Right lobe of liver (tissue), 6 donors: ENCODE data around the gene PPP1R37. TPM values are rescaled to one million over a fixed set of nuclear protein-coding genes. Genes with fewer than 3 reads are reported as not detected.

Source experiments
- ATAC-seq, 4 donors: fragments of 200-7000 bp; cut with Tn5 transposase; one replicate each; pipeline ENCODE4 v1.9.1; 2020; ENCODE audit warnings: mild to moderate bottlenecking in 4 of 4, moderate library complexity in 4 of 4
- DNase-seq, 3 donors: peaks; one replicate each; pipeline ENCODE4 v3.0.0-alpha.2; 2020
- H3K27ac ChIP-seq, 3 donors: fragments of 200-600 bp; one replicate each; pipeline ENCODE4 v1.8.0; 2022
- H3K27me3 ChIP-seq, 2 donors: fragments of 200-600 bp; one replicate each; pipeline ENCODE4 v1.8.0; 2022
- H3K36me3 ChIP-seq, 4 donors: fragments of 200-600 bp; sonication (generic) in 1 of 4; one replicate each; pipeline versions ENCODE4 v1.5.1 to v1.8.0; 2017 to 2022; ENCODE audit warnings: control low read depth in 1 of 4
- H3K4me1 ChIP-seq, 4 donors: fragments of 200-600 bp; sonication (generic) in 1 of 4; one replicate each; pipeline versions ENCODE4 v1.5.1 to v1.8.0; 2017 to 2022; ENCODE audit warnings: control low read depth in 1 of 4
- H3K4me3 ChIP-seq, 3 donors: fragments of 200-600 bp; one replicate each; pipeline ENCODE4 v1.8.0; 2022
- H3K9me3 ChIP-seq, 4 donors: fragments of 200-600 bp; sonication (generic) in 1 of 4; one replicate each; pipeline versions ENCODE4 v1.5.1 to v1.8.0; 2017 to 2022; ENCODE audit warnings: control low read depth in 1 of 4
- CTCF ChIP-seq, 4 donors: fragments of 200-600 bp in 3 of 4; fragments of 450-650 bp in 1 of 4; IDR thresholded peaks; one replicate each; pipeline versions ENCODE4 v1.5.1 to v1.8.0; 2016 to 2022; ENCODE audit warnings: antibody characterized with exemption in 4 of 4, mild to moderate bottlenecking in 2 of 4
- POLR2A ChIP-seq: fragments of 450-650 bp; IDR thresholded peaks from one replicate; pipeline ENCODE4 v1.6.1; 2017; ENCODE audit warnings: antibody characterized with exemption, mild to moderate bottlenecking
- WGBS: methylation state at CpG from one replicate; pipeline ENCODE4 v1.1.6; 2018; ENCODE audit warnings: low coverage, low lambda C conversion rate; ENCODE audit not compliant: insufficient coverage; ENCODE audit errors: missing lambda C conversion rate; 5-methylcytosine and 5-hydroxymethylcytosine counted together
- intact Hi-C, 2 donors: fragments of 100-400 bp; cut with DNase I; formaldehyde crosslinking; loops; one replicate each; pipeline versions ENCODE4 v1.11.2 to v1.14.1; 2022
- total RNA-seq, 6 experiments: library from RNA; depleted of rRNA in 2 of 6; stranded (reverse); fragments of >200 nt in 2 of 6; fragmentation: NEBNext Ultra II Directional in 3 of 6; extraction: Animal tissue kit (Norgen Biotek cat#: 25700) in 3 of 6; gene quantifications; one replicate each; pipeline versions ENCODE4 v1.1.0 to v1.2.4, GENCODE V29; 2016 to 2023
- donor health status: DM: no; HTN: yes; CAD: no.
- donor health status: DM: no; HTN: no; CAD: no.
- donor health status: DM: no; HTN: no; CAD: no.
- donor health status: DM: no; HTN: yes; CAD: no.
- donor health status: DM: no; HTN: yes; CAD: no.

PPP1R37 gene
- total RNA-seq, 6 experiments from 2014 or later = 10.1 to 14.3 (median 11.0) TPM

- 91% methylated on average over 1 of the region's 5 CpGs for WGBS
- intact Hi-C loops = no loop called here
- Histone ChIP-seq H3K27me3 (no peaks in the 10 kb centered on the region), H3K27ac (no peak overlapping the region), H3K9me3 (no peaks in the 10 kb centered on the region), H3K4me3 (no peak overlapping the region), H3K36me3 (no peaks in the 10 kb centered on the region), H3K4me1 (no peaks in the 10 kb centered on the region)
- ATAC-seq (no peak), DNase-seq (no peak)
- TF ChIP-seq POLR2A (no peak), CTCF (IDR thresholded peaks at IDR 0.05) (no peak)
These were observed 35.8 kb downstream of the PPP1R37 start for GRCh38 chr19:45128806-45129205.

- intact Hi-C loops = no loop called here
- WGBS = 62% methylated on average over 4 of the region's 13 CpGs
- Histone ChIP-seq H3K4me3 (no peak overlapping the region), H3K36me3 (no peaks in the 10 kb centered on the region), H3K27me3 (no peaks in the 10 kb centered on the region), H3K9me3 (no peaks in the 10 kb centered on the region), H3K4me1 (no peaks in the 10 kb centered on the region), H3K27ac (no peak overlapping the region)
- DNase-seq = no peak
- no peak for ATAC-seq
- TF ChIP-seq POLR2A (no peak), CTCF (IDR thresholded peaks at IDR 0.05) (no peak)
These were observed 37.3 kb downstream of the PPP1R37 start for GRCh38 chr19:45130236-45130635.

- no peaks in the 10 kb centered on the region for H3K4me1 ChIP-seq
- no peaks in the 10 kb centered on the region for H3K27me3 ChIP-seq
- no peak for TF ChIP-seq POLR2A
- peak in 3 of 4 donors; percentile 26 to 41 (median 33) for TF ChIP-seq CTCF (IDR thresholded peaks at IDR 0.05)
- H3K4me3 ChIP-seq = no peak overlapping the region
- H3K9me3 ChIP-seq = no peaks in the 10 kb centered on the region
- H3K36me3 ChIP-seq = no peaks in the 10 kb centered on the region
- DNase-seq (peak in 1 of 3 donors; percentile 47), ATAC-seq (peak; percentile 49 to 67 (median 56))
- WGBS = 69% methylated on average over 5 of the region's 13 CpGs
- intact Hi-C loops = no loop called here
- H3K27ac ChIP-seq = no peak overlapping the region
These were observed 38.1 kb downstream of the PPP1R37 start for GRCh38 chr19:45130888-45131615.

- Histone ChIP-seq H3K36me3 (no peaks in the 10 kb centered on the region), H3K27me3 (no peaks in the 10 kb centered on the region), H3K27ac (no peak overlapping the region), H3K9me3 (no peaks in the 10 kb centered on the region), H3K4me3 (no peak overlapping the region), H3K4me1 (no peaks in the 10 kb centered on the region)
- DNase-seq (no peak), ATAC-seq (no peak)
- intact Hi-C loops = no loop called here
- TF ChIP-seq POLR2A (no peak), CTCF (IDR thresholded peaks at IDR 0.05) (no peak)
- WGBS = 100% methylated on average over 1 of the region's 8 CpGs
These were observed 40.7 kb downstream of the PPP1R37 start for GRCh38 chr19:45133661-45134060.
